HepG2 (cell line): ENCODE measurements around the gene MTFR1L. TPM values are rescaled to one million over a fixed set of nuclear protein-coding genes. Genes with fewer than 3 reads are reported as not detected.

ENCODE experiments used
- ATAC-seq: fragments of 200-7000 bp; cut with Tn5 transposase; 3 replicates; pipeline ENCODE4 v1.9.1; 2020; ENCODE audit warnings: mild to moderate bottlenecking, moderate library complexity
- BruUV-seq: library from RNA; stranded (reverse); fragments of 400-500 nt; replicated peaks from 2 replicates; lab custom pipeline; 2021; lab: Mats Ljungman, UMichigan
- CTCF ChIA-PET: fragments of 300-600 bp; formaldehyde crosslinking; extraction: SDS; loops from one replicate; lab custom pipeline; 2021; ENCODE audit warnings: low total read pairs, inconsistent platforms, low intra/inter-chr PET ratio; lab: Yijun Ruan, JAX
- POLR2A ChIA-PET: fragments of 350-600 bp; sonication (Branson Sonifier 250); formaldehyde crosslinking; loops from one replicate; lab custom pipeline; 2020; ENCODE audit warnings: antibody characterized with exemption, inconsistent platforms; lab: Yijun Ruan, JAX
- DNase-seq: peaks from one replicate; pipeline ENCODE4 v3.0.0-alpha.2; 2015; ENCODE audit warnings: low spot score
- FAIRE-seq: peaks from 3 replicates; lab custom pipeline; 2011; peaks lifted over from hg19 to GRCh38; lab: Jason Lieb, UNC
- H2AFZ ChIP-seq: one replicate; pipeline ENCODE4 v1.6.1; 2011; ENCODE audit warnings: low read length, inconsistent platforms
- H3K27ac ChIP-seq: fragments of 300-600 bp; 3 replicates; pipeline ENCODE4 v1.8.0; 2011; ENCODE audit warnings: mixed run types, mild to moderate bottlenecking, mixed read lengths, low read length, inconsistent platforms; ENCODE audit not compliant: insufficient read depth; ENCODE audit errors: extremely low read length
- H3K27me3 ChIP-seq, 2 experiments: fragments of 200-600 bp in 1 of 2; 2 replicates in 1 of 2; 3 replicates in 1 of 2; pipeline versions ENCODE4 v1.6.0 to v1.8.0; 2011; ENCODE audit warnings: low read length in 2 of 2, mild to moderate bottlenecking in 2 of 2, moderate library complexity in 2 of 2, inconsistent platforms in 1 of 2; ENCODE audit not compliant: insufficient read depth in 2 of 2, control insufficient read depth in 1 of 2
- H3K36me3 ChIP-seq, 2 experiments: fragments of 200-600 bp in 1 of 2; replicated peaks in 1 of 2; 2 replicates in 1 of 2; 3 replicates in 1 of 2; pipeline versions ENCODE4 v1.5.1 to v1.8.0; 2011; ENCODE audit warnings: low read length in 2 of 2, inconsistent platforms in 1 of 2; ENCODE audit not compliant: insufficient read depth in 2 of 2, control insufficient read depth in 1 of 2
- H3K4me1 ChIP-seq: 2 replicates; pipeline ENCODE4 v1.5.1; 2012; ENCODE audit warnings: low read length, inconsistent platforms; ENCODE audit not compliant: insufficient read depth
- H3K4me2 ChIP-seq: 2 replicates; pipeline ENCODE4 v1.6.0; 2011; ENCODE audit warnings: low read depth, low read length, inconsistent platforms
- H3K4me3 ChIP-seq, 3 experiments: fragments of 200-600 bp in 1 of 3; sonication (generic), shearing (Covaris generic) in 1 of 3; replicated peaks in 1 of 3; 2 replicates each; pipeline ENCODE4 v1.5.1; 2011 to 2016; ENCODE audit warnings: low read length in 3 of 3, inconsistent platforms in 2 of 3, low read depth in 2 of 3, mild to moderate bottlenecking in 2 of 3, control low read depth in 1 of 3, mixed read lengths in 1 of 3; ENCODE audit not compliant: insufficient read depth in 1 of 3
- H3K79me2 ChIP-seq: one replicate; pipeline ENCODE4 v1.6.1; 2011; ENCODE audit warnings: low read length, inconsistent platforms; ENCODE audit not compliant: insufficient read depth
- H3K9ac ChIP-seq: 2 replicates; pipeline ENCODE4 v1.6.0; 2011; ENCODE audit warnings: mild to moderate bottlenecking, low read depth, low read length, inconsistent platforms; ENCODE audit not compliant: insufficient read depth
- H3K9me3 ChIP-seq: 2 replicates; pipeline ENCODE4 v1.5.1; 2012; ENCODE audit warnings: mild to moderate bottlenecking, low read length
- H4K20me1 ChIP-seq: 2 replicates; pipeline ENCODE4 v1.6.0; 2011; ENCODE audit warnings: inconsistent platforms, mild to moderate bottlenecking, low read length, moderate library complexity; ENCODE audit not compliant: insufficient read depth
- SOX13 ChIP-seq, 3 experiments: fragments of 450-650 bp in 1 of 3; sonication (generic) in 1 of 3; formaldehyde crosslinking in 1 of 3; IDR thresholded peaks in 2 of 3; conservative IDR thresholded peaks in 1 of 3; 2 replicates each; pipeline versions ENCODE4 v1.5.0 to v1.6.1; 2016 to 2020; ENCODE audit warnings: antibody characterized with exemption in 1 of 3, mild to moderate bottlenecking in 1 of 3, missing compliant biosample characterization in 1 of 3, missing genetic modification reagents in 1 of 3, moderate library complexity in 1 of 3
- ZNF121 ChIP-seq: sonication (generic); formaldehyde crosslinking; IDR thresholded peaks from 2 replicates; pipeline ENCODE4 v1.5.0; 2020; ENCODE audit warnings: mild to moderate bottlenecking, missing genetic modification reagents
- ZNF720 ChIP-seq: sonication (generic); formaldehyde crosslinking; IDR thresholded peaks from 2 replicates; pipeline ENCODE4 v1.4.0; 2020; ENCODE audit warnings: missing genetic modification reagents
- ZNF891 ChIP-seq: sonication (generic); formaldehyde crosslinking; IDR thresholded peaks from 2 replicates; pipeline ENCODE4 v1.5.0; 2020; ENCODE audit warnings: mild to moderate bottlenecking, missing genetic modification reagents
- WGBS: methylation state at CpG from one replicate; pipeline ENCODE4 v1.1.6; 2017; ENCODE audit warnings: low lambda C conversion rate; 5-methylcytosine and 5-hydroxymethylcytosine counted together
- in situ Hi-C: cut with HindIII; loops from 2 replicates; pipeline ENCODE4 v1.10.0; 2017; ENCODE audit warnings: low pct_unique_long_range_greater_than_20kb; ENCODE audit not compliant: extremely low pct_ligation_motif_present
- intact Hi-C: fragments of 100-400 bp; cut with micrococcal nuclease; formaldehyde crosslinking; loops from one replicate; pipeline ENCODE4 v1.10.0; 2022; ENCODE audit not compliant: unreplicated experiment
- polyA plus RNA-seq, 8 experiments: library from polyadenylated mRNA; depleted of rRNA in 3 of 8; stranded (reverse) in 7 of 8; unstranded in 1 of 8; fragments of >200 nt; fragmentation: Illumina TruSeq in 4 of 8; extraction: Trizol in 4 of 8; gene quantifications; 2 replicates each; pipeline versions ENCODE4 v1.2.1 to v1.2.3, GENCODE V29; 2011 to 2016; ENCODE audit warnings: low read depth in 4 of 8, missing spikeins in 1 of 8, mixed read lengths in 1 of 8; ENCODE audit not compliant: insufficient read depth in 1 of 8
- total RNA-seq, 5 experiments: library from RNA; depleted of rRNA; stranded (reverse); fragments of >200 nt; fragmentation: Illumina TruSeq; extraction: Trizol; gene quantifications; 2 replicates each; pipeline ENCODE4 v1.2.3, GENCODE V29; 2016; ENCODE audit warnings: low read depth in 1 of 5

The MTFR1L gene
- total and polyA plus RNA-seq, 2 of the 13 experiments (the other 11 are each of a cell fraction or from before 2014, with no cell fraction given), result 38.0 to 55.7 TPM

GRCh38 chr1:25833158-25833557 is 13.4 kb downstream of the MTFR1L start:
- H3K9me3 ChIP-seq, result no peaks in the 10 kb centered on the region
- ChIA-PET CTCF (no interaction called here), POLR2A (no interaction called here)
- no peak for TF ChIP-seq ZNF891 (CRISPR knock-in tag)
- TF ChIP-seq ZNF121 (CRISPR knock-in tag), result peak; percentile 48; the same call in 1 of the 2 replicates
- 92% methylated on average over 5 of the region's 5 CpGs for WGBS
- no peaks in the 10 kb centered on the region for H4K20me1 ChIP-seq
- H3K4me2 ChIP-seq, result no peak overlapping the region
- ATAC-seq, result no peak
- DNase-seq, result no peak
- no TSS peak for BruUV-seq
- H3K27me3 ChIP-seq, result no peaks in the 10 kb centered on the region
- no peaks in the 10 kb centered on the region for H3K4me1 ChIP-seq
- no peaks in the 10 kb centered on the region for H3K79me2 ChIP-seq
- H3K4me3 ChIP-seq, result no peak overlapping the region
- H3K27ac ChIP-seq, result no peak overlapping the region
- FAIRE-seq, result no peak
- peaks cover 31 to 75% of the 10 kb centered on the region in 2 experiments for H3K36me3 ChIP-seq
- intact Hi-C loops, result no loop called here
- in situ Hi-C loops, result no loop called here
- no peak overlapping the region for H2AFZ ChIP-seq
- H3K9ac ChIP-seq, result no peak overlapping the region

GRCh38 chr1:25834894-25835293 is 15.1 kb downstream of the MTFR1L start:
- Histone ChIP-seq H3K27ac (no peak overlapping the region), H3K36me3 (peaks cover 25 to 58% of the 10 kb centered on the region in 2 experiments), H3K4me1 (no peaks in the 10 kb centered on the region), H2AFZ (no peak overlapping the region), H3K4me2 (no peak overlapping the region), H3K79me2 (peaks cover 6% of the 10 kb centered on the region), H3K4me3 (no peak overlapping the region), H3K9ac (no peak overlapping the region), H3K9me3 (no peaks in the 10 kb centered on the region), H4K20me1 (no peaks in the 10 kb centered on the region), H3K27me3 (no peaks in the 10 kb centered on the region)
- no peak for FAIRE-seq
- in situ Hi-C loops, result loop anchor here (5.0 kb wide), 1 partner anchor 52 kb away; no protein-coding TSS in a partner anchor
- CTCF ChIA-PET, result no interaction called here
- no TSS peak for BruUV-seq
- no peak for ATAC-seq
- POLR2A ChIA-PET, result interaction anchor here (1.2 kb wide), 1 partner anchor 15 kb away, joined by 5 read pairs; the partner anchor contains the start of gene MTFR1L
- intact Hi-C loops, result no loop called here
- 78% methylated on average over 3 of the region's 3 CpGs for WGBS
- no peak for TF ChIP-seq SOX13 (IDR thresholded peaks at IDR 0.05)
- 0 out of 4 replicates have a peak, but pooled peaks of 1 of the 2 experiments have one; percentile 6 for TF ChIP-seq SOX13 (CRISPR knock-in tag; conservative IDR thresholded peaks at IDR 0.05 in 1 of 2, IDR thresholded peaks at IDR 0.05 in 1 of 2)
- TF ChIP-seq ZNF720, result no peak
- no peak for DNase-seq
